ENCODE results near the gene CAMSAP1.

CAMSAP1 gene

GRCh38 chr9:135797507-135798262 lies 109.7 kb downstream of the CAMSAP1 start:
- Histone ChIP-seq H3K9me3 (ENCODE audit: control insufficient read depth in 2 of 2, low read length in 2 of 2) (no peaks in the 10 kb centered on the region), H3K9ac (ENCODE audit: low read length in 2 of 2) (no peak overlapping the region), H3K4me1 (ENCODE audit: control insufficient read depth, insufficient read depth, low read length) (peaks cover 7% of the 10 kb centered on the region)

GRCh38 chr9:135796784-135797485 lies 110.4 kb downstream of the CAMSAP1 start:
- H3K27me3 ChIP-seq (ENCODE audit: control insufficient read depth in 1 of 2, insufficient read depth in 2 of 2, low read length in 2 of 2): peaks cover 0 to 2% of the 10 kb centered on the region in 2 donors
- H3K9ac ChIP-seq (ENCODE audit: low read length in 2 of 2): no peak overlapping the region
- H3K4me1 ChIP-seq (ENCODE audit: control insufficient read depth, insufficient read depth, low read length): peaks cover 7% of the 10 kb centered on the region
- H3K4me3 ChIP-seq (ENCODE audit: low read length in 2 of 2): no peak overlapping the region
- H3K9me3 ChIP-seq (ENCODE audit: control insufficient read depth in 2 of 2, low read length in 2 of 2): no peaks in the 10 kb centered on the region
- no peak overlapping the region for H3K27ac ChIP-seq (ENCODE audit: low read length)
- H3K36me3 ChIP-seq (ENCODE audit: control insufficient read depth in 2 of 2, insufficient read depth in 2 of 2, low read length in 2 of 2): no peaks in the 10 kb centered on the region

More at GRCh38 chr9:135797507-135798262, 109.7 kb downstream of the CAMSAP1 start:
- Histone ChIP-seq H3K27me3 (ENCODE audit: control insufficient read depth in 1 of 2, insufficient read depth in 2 of 2, low read length in 2 of 2) (peaks cover 0 to 2% of the 10 kb centered on the region in 2 donors), H3K36me3 (ENCODE audit: control insufficient read depth in 2 of 2, insufficient read depth in 2 of 2, low read length in 2 of 2) (no peaks in the 10 kb centered on the region), H3K27ac (ENCODE audit: low read length) (no peak overlapping the region), H3K4me3 (ENCODE audit: low read length in 2 of 2) (no peak overlapping the region)

GRCh38 chr9:135795391-135795790 lies 112.0 kb downstream of the CAMSAP1 start:
- no peaks in the 10 kb centered on the region for H3K9me3 ChIP-seq (ENCODE audit: control insufficient read depth in 2 of 2, low read length in 2 of 2)
- H3K27me3 ChIP-seq (ENCODE audit: control insufficient read depth in 1 of 2, insufficient read depth in 2 of 2, low read length in 2 of 2): peaks cover 0 to 2% of the 10 kb centered on the region in 2 donors
- no peak overlapping the region for H3K27ac ChIP-seq (ENCODE audit: low read length)
- no peaks in the 10 kb centered on the region for H3K36me3 ChIP-seq (ENCODE audit: control insufficient read depth in 2 of 2, insufficient read depth in 2 of 2, low read length in 2 of 2)
- no peak overlapping the region for H3K9ac ChIP-seq (ENCODE audit: low read length in 2 of 2)
- peaks cover 7% of the 10 kb centered on the region for H3K4me1 ChIP-seq (ENCODE audit: control insufficient read depth, insufficient read depth, low read length)
- H3K4me3 ChIP-seq (ENCODE audit: low read length in 2 of 2): no peak overlapping the region

- no peaks in the 10 kb centered on the region for H3K9me3 ChIP-seq (ENCODE audit: control insufficient read depth in 2 of 2, low read length in 2 of 2)
- no peak overlapping the region for H3K9ac ChIP-seq (ENCODE audit: low read length in 2 of 2)
Measured at GRCh38 chr9:135794361-135794885, 112.9 kb downstream of the CAMSAP1 start.

GRCh38 chr9:135794057-135794335 lies 113.3 kb downstream of the CAMSAP1 start:
- peaks cover 7% of the 10 kb centered on the region for H3K4me1 ChIP-seq (ENCODE audit: control insufficient read depth, insufficient read depth, low read length)
- H3K4me3 ChIP-seq (ENCODE audit: low read length in 2 of 2): no peak overlapping the region
- H3K27ac ChIP-seq (ENCODE audit: low read length): no peak overlapping the region
- no peak overlapping the region for H3K9ac ChIP-seq (ENCODE audit: low read length in 2 of 2)
- peaks cover 0 to 2% of the 10 kb centered on the region in 2 donors for H3K27me3 ChIP-seq (ENCODE audit: control insufficient read depth in 1 of 2, insufficient read depth in 2 of 2, low read length in 2 of 2)
- no peaks in the 10 kb centered on the region for H3K36me3 ChIP-seq (ENCODE audit: control insufficient read depth in 2 of 2, insufficient read depth in 2 of 2, low read length in 2 of 2)
- no peaks in the 10 kb centered on the region for H3K9me3 ChIP-seq (ENCODE audit: control insufficient read depth in 2 of 2, low read length in 2 of 2)

More at GRCh38 chr9:135794361-135794885, 112.9 kb downstream of the CAMSAP1 start:
- Histone ChIP-seq H3K27ac (ENCODE audit: low read length) (no peak overlapping the region), H3K36me3 (ENCODE audit: control insufficient read depth in 2 of 2, insufficient read depth in 2 of 2, low read length in 2 of 2) (no peaks in the 10 kb centered on the region), H3K4me1 (ENCODE audit: control insufficient read depth, insufficient read depth, low read length) (peaks cover 7% of the 10 kb centered on the region), H3K4me3 (ENCODE audit: low read length in 2 of 2) (no peak overlapping the region), H3K27me3 (ENCODE audit: control insufficient read depth in 1 of 2, insufficient read depth in 2 of 2, low read length in 2 of 2) (peaks cover 0 to 2% of the 10 kb centered on the region in 2 donors)

- Histone ChIP-seq H3K36me3 (ENCODE audit: control insufficient read depth in 2 of 2, insufficient read depth in 2 of 2, low read length in 2 of 2) (no peaks in the 10 kb centered on the region), H3K9ac (ENCODE audit: low read length in 2 of 2) (no peak overlapping the region), H3K4me1 (ENCODE audit: control insufficient read depth, insufficient read depth, low read length) (peaks cover 7% of the 10 kb centered on the region), H3K4me3 (ENCODE audit: low read length in 2 of 2) (no peak overlapping the region), H3K27ac (ENCODE audit: low read length) (no peak overlapping the region), H3K27me3 (ENCODE audit: control insufficient read depth in 1 of 2, insufficient read depth in 2 of 2, low read length in 2 of 2) (no peaks in the 10 kb centered on the region), H3K9me3 (ENCODE audit: control insufficient read depth in 2 of 2, low read length in 2 of 2) (no peaks in the 10 kb centered on the region)
Measured at GRCh38 chr9:135793221-135794056, 113.9 kb downstream of the CAMSAP1 start.

GRCh38 chr9:135792268-135793128 lies 114.8 kb downstream of the CAMSAP1 start:
- peaks cover 2% of the 10 kb centered on the region for H3K4me1 ChIP-seq (ENCODE audit: control insufficient read depth, insufficient read depth, low read length)
- no peaks in the 10 kb centered on the region for H3K27me3 ChIP-seq (ENCODE audit: control insufficient read depth in 1 of 2, insufficient read depth in 2 of 2, low read length in 2 of 2)

GRCh38 chr9:135791431-135792267 lies 115.7 kb downstream of the CAMSAP1 start:
- Histone ChIP-seq H3K36me3 (ENCODE audit: control insufficient read depth in 2 of 2, insufficient read depth in 2 of 2, low read length in 2 of 2) (no peaks in the 10 kb centered on the region), H3K4me1 (ENCODE audit: control insufficient read depth, insufficient read depth, low read length) (no peaks in the 10 kb centered on the region), H3K27ac (ENCODE audit: low read length) (no peak overlapping the region), H3K4me3 (ENCODE audit: low read length in 2 of 2) (no peak overlapping the region), H3K9me3 (ENCODE audit: control insufficient read depth in 2 of 2, low read length in 2 of 2) (no peaks in the 10 kb centered on the region), H3K27me3 (ENCODE audit: control insufficient read depth in 1 of 2, insufficient read depth in 2 of 2, low read length in 2 of 2) (no peaks in the 10 kb centered on the region), H3K9ac (ENCODE audit: low read length in 2 of 2) (no peak overlapping the region)

More at GRCh38 chr9:135792268-135793128, 114.8 kb downstream of the CAMSAP1 start:
- no peaks in the 10 kb centered on the region for H3K9me3 ChIP-seq (ENCODE audit: control insufficient read depth in 2 of 2, low read length in 2 of 2)
- H3K36me3 ChIP-seq (ENCODE audit: control insufficient read depth in 2 of 2, insufficient read depth in 2 of 2, low read length in 2 of 2): no peaks in the 10 kb centered on the region
- no peak overlapping the region for H3K27ac ChIP-seq (ENCODE audit: low read length)
- no peak overlapping the region for H3K9ac ChIP-seq (ENCODE audit: low read length in 2 of 2)
- no peak overlapping the region for H3K4me3 ChIP-seq (ENCODE audit: low read length in 2 of 2)

- H3K9me3 ChIP-seq (ENCODE audit: control insufficient read depth in 2 of 2, low read length in 2 of 2): no peaks in the 10 kb centered on the region
- H3K4me1 ChIP-seq (ENCODE audit: control insufficient read depth, insufficient read depth, low read length): no peaks in the 10 kb centered on the region
- H3K27ac ChIP-seq (ENCODE audit: low read length): no peak overlapping the region
- H3K27me3 ChIP-seq (ENCODE audit: control insufficient read depth in 1 of 2, insufficient read depth in 2 of 2, low read length in 2 of 2): no peaks in the 10 kb centered on the region
- H3K4me3 ChIP-seq (ENCODE audit: low read length in 2 of 2): no peak overlapping the region
- no peak overlapping the region for H3K9ac ChIP-seq (ENCODE audit: low read length in 2 of 2)
- no peaks in the 10 kb centered on the region for H3K36me3 ChIP-seq (ENCODE audit: control insufficient read depth in 2 of 2, insufficient read depth in 2 of 2, low read length in 2 of 2)
Measured at GRCh38 chr9:135790850-135791249, 116.5 kb downstream of the CAMSAP1 start.

Data from stomach smooth muscle (tissue), 2 donors.